ENCODE measurements around the gene C16orf54. TPM values are rescaled to one million over a fixed set of nuclear protein-coding genes. Genes with fewer than 3 reads are reported as not detected.
"Not testable (repeated sequence)": the region's sequence is repeated elsewhere in the genome, so short reads cannot be mapped to it uniquely, and the experiment has no call there.

The C16orf54 gene
- polyA plus RNA-seq, 1 experiment, result not detected

DNA sequence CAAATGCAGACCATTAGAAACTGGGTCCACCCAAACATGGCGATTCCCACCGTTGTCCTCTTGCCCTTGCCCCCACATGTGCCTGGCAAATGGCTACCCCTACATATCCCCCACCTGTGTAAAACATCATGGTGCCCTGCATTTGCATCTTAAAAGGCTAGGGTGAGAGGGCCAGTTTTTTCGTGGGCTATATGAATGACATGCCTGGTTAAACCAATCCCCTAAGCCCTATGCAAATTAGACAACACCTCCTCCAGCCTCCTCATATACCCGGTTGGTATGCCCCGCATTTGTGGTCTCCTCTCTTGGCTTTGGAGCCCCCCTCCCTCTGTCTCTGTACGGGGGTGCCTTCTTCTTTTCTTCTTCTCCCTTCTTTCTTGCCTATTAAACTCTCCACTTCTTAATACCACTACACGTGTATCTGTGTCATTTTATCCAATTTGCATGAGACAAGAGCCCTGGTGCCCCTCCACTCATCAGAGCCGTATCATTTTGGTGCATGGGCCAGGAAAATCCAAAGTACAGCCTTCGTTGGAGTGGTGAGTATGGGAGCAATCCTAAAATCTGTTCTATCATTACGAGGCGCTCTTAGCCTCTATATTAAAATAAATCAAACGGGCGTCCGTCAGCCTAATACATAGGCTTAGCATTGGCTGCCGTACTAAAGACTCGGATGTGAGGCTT is 36.7 kb downstream of the C16orf54 start:
- TF ChIP-seq, protein P1, sequence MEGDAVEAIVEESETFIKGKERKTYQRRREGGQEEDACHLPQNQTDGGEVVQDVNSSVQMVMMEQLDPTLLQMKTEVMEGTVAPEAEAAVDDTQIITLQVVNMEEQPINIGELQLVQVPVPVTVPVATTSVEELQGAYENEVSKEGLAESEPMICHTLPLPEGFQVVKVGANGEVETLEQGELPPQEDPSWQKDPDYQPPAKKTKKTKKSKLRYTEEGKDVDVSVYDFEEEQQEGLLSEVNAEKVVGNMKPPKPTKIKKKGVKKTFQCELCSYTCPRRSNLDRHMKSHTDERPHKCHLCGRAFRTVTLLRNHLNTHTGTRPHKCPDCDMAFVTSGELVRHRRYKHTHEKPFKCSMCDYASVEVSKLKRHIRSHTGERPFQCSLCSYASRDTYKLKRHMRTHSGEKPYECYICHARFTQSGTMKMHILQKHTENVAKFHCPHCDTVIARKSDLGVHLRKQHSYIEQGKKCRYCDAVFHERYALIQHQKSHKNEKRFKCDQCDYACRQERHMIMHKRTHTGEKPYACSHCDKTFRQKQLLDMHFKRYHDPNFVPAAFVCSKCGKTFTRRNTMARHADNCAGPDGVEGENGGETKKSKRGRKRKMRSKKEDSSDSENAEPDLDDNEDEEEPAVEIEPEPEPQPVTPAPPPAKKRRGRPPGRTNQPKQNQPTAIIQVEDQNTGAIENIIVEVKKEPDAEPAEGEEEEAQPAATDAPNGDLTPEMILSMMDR (IDR thresholded peaks at IDR 0.05; ENCODE audit: low read depth, low read length), result no peak
- POLR2A ChIA-PET, result no interaction called here
- no peaks in the 10 kb centered on the region for H3K9me3 ChIP-seq (ENCODE audit: control insufficient read depth, insufficient read depth, low read length)
- no peak overlapping the region for H3K27ac ChIP-seq (ENCODE audit: low read depth, low read length)
- no peak for DNase-seq (ENCODE audit: low read depth, low spot score)
- no peak overlapping the region for H3K4me3 ChIP-seq (ENCODE audit: low read depth, low read length)
- CTCF ChIA-PET, result interaction anchor here (1.9 kb wide), 1 partner anchor 9 kb away, joined by 12 read pairs; no protein-coding TSS in a partner anchor
- H3K27me3 ChIP-seq (ENCODE audit: control insufficient read depth, insufficient read depth, low read length), result no peaks in the 10 kb centered on the region

DNA sequence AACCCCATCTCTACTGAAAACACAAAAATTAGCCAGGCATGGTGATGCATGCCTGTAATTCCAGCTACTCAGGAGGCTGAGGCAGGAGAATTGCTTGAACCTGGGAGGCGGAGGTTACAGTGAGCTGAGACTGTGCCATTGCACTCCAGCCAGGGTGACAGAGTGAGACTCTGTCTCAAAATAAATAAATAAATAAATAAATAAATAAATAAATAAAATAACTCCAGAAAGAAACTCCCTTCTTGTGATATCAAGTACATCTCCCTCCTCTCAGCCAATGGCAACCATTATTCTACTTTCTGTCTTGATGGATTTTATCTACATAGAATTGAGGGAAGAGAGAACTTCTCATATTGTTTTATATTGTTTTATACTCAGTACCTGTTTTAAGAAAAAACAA is 38.6 kb downstream of the C16orf54 start:
- H3K27ac ChIP-seq (ENCODE audit: low read depth, low read length); DNase-seq (ENCODE audit: low read depth, low spot score); H3K27me3 ChIP-seq (ENCODE audit: control insufficient read depth, insufficient read depth, low read length); POLR2A ChIA-PET; H3K4me3 ChIP-seq (ENCODE audit: low read depth, low read length); CTCF ChIA-PET; H3K9me3 ChIP-seq (ENCODE audit: control insufficient read depth, insufficient read depth, low read length): not testable (repeated sequence)

DNA sequence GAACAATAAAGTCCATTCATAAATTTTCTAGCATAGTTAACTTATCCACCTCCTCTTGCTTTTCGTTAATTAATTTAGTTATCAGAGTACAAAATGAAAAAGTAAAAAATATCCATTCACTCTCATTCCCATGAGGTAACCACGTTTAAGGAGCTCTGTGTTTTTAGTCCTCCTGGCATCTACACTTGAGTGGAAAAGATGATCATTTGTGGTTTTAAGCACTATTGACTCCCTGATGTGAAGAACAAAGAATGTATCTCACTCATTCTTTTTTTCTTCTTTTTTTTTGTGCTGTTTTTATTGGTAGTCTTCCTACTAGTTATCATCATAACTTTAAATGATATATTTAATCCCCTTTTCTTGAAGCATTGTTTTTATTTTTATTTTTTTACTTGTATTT is 40.8 kb downstream of the C16orf54 start:
- TF ChIP-seq, protein P1 (IDR thresholded peaks at IDR 0.05; ENCODE audit: low read depth, low read length), result no peak
- DNase-seq (ENCODE audit: low read depth, low spot score), result no peak
- ChIA-PET CTCF (no interaction called here), POLR2A (no interaction called here)
- Histone ChIP-seq H3K27me3 (ENCODE audit: control insufficient read depth, insufficient read depth, low read length) (peaks cover 3% of the 10 kb centered on the region), H3K27ac (ENCODE audit: low read depth, low read length) (no peak overlapping the region), H3K4me3 (ENCODE audit: low read depth, low read length) (no peak overlapping the region), H3K9me3 (ENCODE audit: control insufficient read depth, insufficient read depth, low read length) (peaks cover 2% of the 10 kb centered on the region; the same call in 1 of the 2 replicates)

DNA sequence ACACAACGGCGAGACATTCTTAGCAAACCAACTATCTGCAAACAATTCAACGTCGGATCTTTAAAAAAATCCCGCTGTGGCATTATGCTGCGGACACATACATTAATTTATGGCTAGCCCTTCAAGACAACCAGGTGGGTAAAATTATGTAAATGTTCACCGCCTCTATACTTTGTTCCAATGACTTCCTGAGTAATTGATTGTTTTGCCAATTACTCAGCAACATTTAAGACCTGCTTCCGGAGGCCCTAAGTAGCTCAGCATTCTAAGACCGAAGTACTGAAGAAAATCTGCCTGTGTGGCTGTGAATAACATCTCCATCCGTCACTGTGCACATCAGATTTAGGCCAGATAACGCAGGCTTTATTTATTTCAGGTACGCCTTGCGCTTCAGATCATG is 43.5 kb downstream of the C16orf54 start:
- TF ChIP-seq, protein P1 (IDR thresholded peaks at IDR 0.05; ENCODE audit: low read depth, low read length), result no peak
- H3K27ac ChIP-seq (ENCODE audit: low read depth, low read length), result no peak overlapping the region
- H3K27me3 ChIP-seq (ENCODE audit: control insufficient read depth, insufficient read depth, low read length), result peaks cover 7% of the 10 kb centered on the region
- CTCF ChIA-PET, result interaction anchor here (0.6 to 1.0 kb wide), 3 partner anchors 102 to 330 kb away, joined by 3 to 4 read pairs (median 4); no protein-coding TSS in a partner anchor
- POLR2A ChIA-PET, result no interaction called here
- H3K9me3 ChIP-seq (ENCODE audit: control insufficient read depth, insufficient read depth, low read length), result peaks cover 9% of the 10 kb centered on the region
- H3K4me3 ChIP-seq (ENCODE audit: low read depth, low read length), result no peak overlapping the region
- DNase-seq (ENCODE audit: low read depth, low spot score), result no peak

DNA sequence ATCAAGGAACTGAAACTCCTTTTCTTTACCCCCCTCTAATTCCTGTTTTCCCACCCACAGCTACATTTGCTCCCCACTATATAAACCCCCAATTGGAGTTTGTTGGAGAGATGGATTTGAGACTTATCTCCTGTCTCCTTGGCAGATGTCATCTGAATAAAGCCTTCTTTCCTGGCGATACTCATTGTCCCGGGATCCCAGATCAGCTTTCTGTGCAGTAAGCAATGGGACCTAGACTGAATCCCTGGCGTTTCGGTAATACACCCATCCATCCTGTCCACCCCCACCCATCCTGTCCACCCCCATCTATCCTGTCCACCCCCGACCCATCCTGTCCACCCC is 44.6 kb downstream of the C16orf54 start:
- Histone ChIP-seq H3K4me3 (ENCODE audit: low read depth, low read length) (no peak overlapping the region), H3K9me3 (ENCODE audit: control insufficient read depth, insufficient read depth, low read length) (peaks cover 13% of the 10 kb centered on the region), H3K27ac (ENCODE audit: low read depth, low read length) (no peak overlapping the region), H3K27me3 (ENCODE audit: control insufficient read depth, insufficient read depth, low read length) (peaks cover 7% of the 10 kb centered on the region)
- TF ChIP-seq, protein P1 (IDR thresholded peaks at IDR 0.05; ENCODE audit: low read depth, low read length), result no peak
- ChIA-PET POLR2A (no interaction called here), CTCF (interaction anchor here (0.6 to 2.8 kb wide), 18 partner anchors 9 to 708 kb away, joined by 3 to 22 read pairs (median 6); partner anchors contain the start of genes KIF22, PAGR1 and TLCD3B)
- no peak for DNase-seq (ENCODE audit: low read depth, low spot score)

Measured in AG04450 (cell line).